ENCODE measurements around the gene DEFB127. TPM values are rescaled to one million over a fixed set of nuclear protein-coding genes. Genes with fewer than 3 reads are reported as not detected.
A peak's percentile ranks its signal among the peaks of the same experiment; 100 is the strongest.

Gene DEFB127
- total RNA-seq, 2 donors from 2014 or later = not detected

DNA sequence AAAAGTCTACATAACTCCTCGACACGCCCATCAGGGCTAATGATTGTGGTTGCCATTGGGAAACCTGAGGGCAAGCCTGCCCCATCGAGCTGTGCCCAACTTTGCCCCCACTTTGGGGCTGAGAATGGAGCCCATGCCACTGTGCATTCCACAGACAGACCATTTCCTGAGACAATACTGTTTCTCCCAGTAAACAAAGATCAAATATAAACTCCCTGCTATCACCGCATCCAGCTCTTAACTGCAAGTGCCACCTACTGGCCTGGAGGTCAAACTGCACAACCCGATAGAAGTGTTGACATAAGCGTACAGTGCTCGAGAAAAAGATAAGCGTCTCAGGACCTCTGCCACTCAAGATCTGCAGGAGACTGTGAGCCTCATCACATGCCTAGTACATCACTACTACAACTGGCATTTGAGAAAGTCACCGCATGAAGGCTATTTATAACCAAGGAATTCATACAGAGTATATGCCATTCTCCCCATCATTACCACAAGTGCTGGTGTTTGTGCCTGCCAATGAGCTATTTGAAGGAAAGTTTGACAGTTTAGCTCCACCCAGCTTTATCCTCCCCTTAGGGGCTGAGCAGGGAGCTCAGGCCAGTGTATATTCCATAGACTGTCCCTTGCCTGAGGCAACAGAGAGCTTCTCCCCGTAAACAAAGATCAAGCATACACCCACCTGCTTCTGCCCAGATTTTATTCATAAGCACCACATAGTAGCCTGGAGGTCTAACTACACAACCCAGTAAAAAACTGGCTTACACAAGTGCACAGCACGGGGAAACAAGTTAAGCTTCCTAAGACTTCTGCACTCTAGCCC is 19.4 kb upstream of the DEFB127 start:
- DNase-seq = no peak
- H3K4me3 Mint-ChIP-seq = no peak overlapping the region
- peaks cover 5% of the 10 kb centered on the region for H3K4me1 Mint-ChIP-seq

DNA sequence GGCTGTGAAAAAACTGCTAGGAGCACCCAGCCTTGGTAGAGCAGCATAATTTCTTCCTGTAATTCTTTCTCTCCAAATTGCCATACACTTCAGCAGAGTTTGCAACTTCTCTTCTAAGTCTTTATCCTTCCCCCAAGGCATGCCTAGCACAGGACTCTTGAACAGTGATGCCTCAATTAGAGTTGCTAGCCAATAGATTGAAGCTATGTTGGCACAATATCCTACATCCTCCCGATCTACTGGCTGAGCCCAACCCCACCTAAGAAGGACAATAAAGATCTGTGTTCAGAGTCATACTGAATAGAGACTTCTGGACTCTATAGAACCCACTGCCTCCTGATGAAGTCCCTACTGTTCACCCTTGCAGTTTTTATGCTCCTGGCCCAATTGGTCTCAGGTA is 15.0 kb upstream of the DEFB127 start, which contains the start of gene DEFB126:
DEFB126 (plus strand) TSS at position 301 of the 400 bp plus-strand sequence; CDS start at position 340, 39 bp downstream.
- Mint-ChIP-seq H3K27me3 (ENCODE audit: insufficient read depth) (no peaks in the 10 kb centered on the region), H3K9me3 (peaks cover 11% of the 10 kb centered on the region)
- H3K4me3 ChIP-seq (ENCODE audit: low read length) = no peak within 1 kb of the TSS

More for the DNA sequence above, 19.4 kb upstream of the DEFB127 start:
- TF ChIP-seq, protein P1, sequence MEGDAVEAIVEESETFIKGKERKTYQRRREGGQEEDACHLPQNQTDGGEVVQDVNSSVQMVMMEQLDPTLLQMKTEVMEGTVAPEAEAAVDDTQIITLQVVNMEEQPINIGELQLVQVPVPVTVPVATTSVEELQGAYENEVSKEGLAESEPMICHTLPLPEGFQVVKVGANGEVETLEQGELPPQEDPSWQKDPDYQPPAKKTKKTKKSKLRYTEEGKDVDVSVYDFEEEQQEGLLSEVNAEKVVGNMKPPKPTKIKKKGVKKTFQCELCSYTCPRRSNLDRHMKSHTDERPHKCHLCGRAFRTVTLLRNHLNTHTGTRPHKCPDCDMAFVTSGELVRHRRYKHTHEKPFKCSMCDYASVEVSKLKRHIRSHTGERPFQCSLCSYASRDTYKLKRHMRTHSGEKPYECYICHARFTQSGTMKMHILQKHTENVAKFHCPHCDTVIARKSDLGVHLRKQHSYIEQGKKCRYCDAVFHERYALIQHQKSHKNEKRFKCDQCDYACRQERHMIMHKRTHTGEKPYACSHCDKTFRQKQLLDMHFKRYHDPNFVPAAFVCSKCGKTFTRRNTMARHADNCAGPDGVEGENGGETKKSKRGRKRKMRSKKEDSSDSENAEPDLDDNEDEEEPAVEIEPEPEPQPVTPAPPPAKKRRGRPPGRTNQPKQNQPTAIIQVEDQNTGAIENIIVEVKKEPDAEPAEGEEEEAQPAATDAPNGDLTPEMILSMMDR (conservative IDR thresholded peaks at IDR 0.05) = peak; percentile 54
- no peaks in the 10 kb centered on the region for H3K27me3 Mint-ChIP-seq (ENCODE audit: insufficient read depth)
- Histone ChIP-seq H3K4me1 (ENCODE audit: control insufficient read depth, insufficient read depth, low read length) (no peaks in the 10 kb centered on the region), H3K9ac (ENCODE audit: extremely low read depth, low read length, poor library complexity, severe bottlenecking) (no peak overlapping the region), H3K36me3 (ENCODE audit: control insufficient read depth, insufficient read depth, low read length) (no peaks in the 10 kb centered on the region), H3K27me3 (ENCODE audit: control insufficient read depth, insufficient read depth, low read length, poor library complexity, severe bottlenecking) (no peaks in the 10 kb centered on the region), H3K4me3 (ENCODE audit: low read length) (no peak overlapping the region), H3K27ac (ENCODE audit: low read depth, low read length) (no peak overlapping the region), H3K9me3 (ENCODE audit: control insufficient read depth, low read length) (peaks cover 7% of the 10 kb centered on the region)
- 89 to 95% methylated on average over 7 to 11 of the region's 11 CpGs for WGBS, 2 experiments (ENCODE audit: insufficient coverage in 1 of 2, insufficient read length in 1 of 2)
- peaks cover 24% of the 10 kb centered on the region for H3K9me3 Mint-ChIP-seq
- H3K36me3 Mint-ChIP-seq (ENCODE audit: low read depth) = peaks cover 8% of the 10 kb centered on the region
- H3K27ac Mint-ChIP-seq = no peak overlapping the region

DNA sequence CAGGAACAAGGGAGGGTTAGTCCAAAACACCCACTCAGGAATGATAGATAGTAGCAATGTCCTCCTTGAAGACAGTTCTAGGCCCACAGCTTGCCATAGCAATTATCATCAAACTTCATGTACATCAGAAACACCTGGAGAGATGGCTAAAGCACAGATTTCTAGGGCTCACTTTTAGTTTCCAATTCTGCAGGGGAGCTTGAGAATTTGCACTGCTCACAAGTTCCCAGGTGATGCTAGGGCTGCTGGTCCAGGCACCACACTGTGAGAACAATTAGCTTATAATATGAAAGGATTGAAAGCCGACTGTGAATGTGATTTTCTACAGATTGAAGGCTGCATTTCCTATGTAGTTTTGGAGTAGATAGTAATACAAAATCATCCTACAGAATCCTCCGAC is 11.4 kb upstream of the DEFB127 start:
- Histone ChIP-seq H3K4me3 (ENCODE audit: low read length) (no peak overlapping the region), H3K36me3 (ENCODE audit: control insufficient read depth, insufficient read depth, low read length) (no peaks in the 10 kb centered on the region), H3K27me3 (ENCODE audit: control insufficient read depth, insufficient read depth, low read length, poor library complexity, severe bottlenecking) (no peaks in the 10 kb centered on the region), H3K9me3 (ENCODE audit: control insufficient read depth, low read length) (no peaks in the 10 kb centered on the region), H3K27ac (ENCODE audit: low read depth, low read length) (no peak overlapping the region), H3K9ac (ENCODE audit: extremely low read depth, low read length, poor library complexity, severe bottlenecking) (no peak overlapping the region), H3K4me1 (ENCODE audit: control insufficient read depth, insufficient read depth, low read length) (no peaks in the 10 kb centered on the region)
- no peaks in the 10 kb centered on the region for H3K27me3 Mint-ChIP-seq (ENCODE audit: insufficient read depth)
- 79% methylated on average over 2 of the region's 2 CpGs; no CpG with 5 or more reads in 1 of the 2 experiments for WGBS, 2 experiments (ENCODE audit: insufficient coverage in 1 of 2, insufficient read length in 1 of 2)
- TF ChIP-seq, protein P1 (conservative IDR thresholded peaks at IDR 0.05) = no peak
- no peak overlapping the region for H3K4me3 Mint-ChIP-seq
- peak; percentile 50 for DNase-seq
- peaks cover 9% of the 10 kb centered on the region for H3K4me1 Mint-ChIP-seq
- H3K9me3 Mint-ChIP-seq = no peaks in the 10 kb centered on the region
- peak overlapping the region; percentile 26 for H3K27ac Mint-ChIP-seq
- no peaks in the 10 kb centered on the region for H3K36me3 Mint-ChIP-seq (ENCODE audit: low read depth)

More for the DNA sequence above, 15.0 kb upstream of the DEFB127 start, which contains the start of gene DEFB126:
- Histone ChIP-seq H3K27me3 (ENCODE audit: control insufficient read depth, insufficient read depth, low read length, poor library complexity, severe bottlenecking) (no peaks in the 10 kb centered on the region), H3K27ac (ENCODE audit: low read depth, low read length) (no peak within 1 kb of the TSS), H3K36me3 (ENCODE audit: control insufficient read depth, insufficient read depth, low read length) (no peaks in the 10 kb centered on the region), H3K9me3 (ENCODE audit: control insufficient read depth, low read length) (peaks cover 7% of the 10 kb centered on the region), H3K4me1 (ENCODE audit: control insufficient read depth, insufficient read depth, low read length) (no peaks in the 10 kb centered on the region), H3K9ac (ENCODE audit: extremely low read depth, low read length, poor library complexity, severe bottlenecking) (no peak within 1 kb of the TSS)
- TF ChIP-seq, protein P1 (conservative IDR thresholded peaks at IDR 0.05) = no peak
- DNase-seq = no peak
- no peaks in the 10 kb centered on the region for H3K36me3 Mint-ChIP-seq (ENCODE audit: low read depth)
- H3K27ac Mint-ChIP-seq = no peak within 1 kb of the TSS
- H3K4me1 Mint-ChIP-seq = peaks cover 14% of the 10 kb centered on the region
- 82% methylated on average over 1 of the region's 1 CpG; no CpG with 5 or more reads in 1 of the 2 experiments for WGBS, 2 experiments (ENCODE audit: insufficient coverage in 1 of 2, insufficient read length in 1 of 2)
- no peak within 1 kb of the TSS for H3K4me3 Mint-ChIP-seq
